Pancreas (tissue), 10 donors: ENCODE measurements around the gene FAM81B. TPM values are rescaled to one million over a fixed set of nuclear protein-coding genes. Genes with fewer than 3 reads are reported as not detected.

Experiments
- ATAC-seq, 4 donors: fragments of 200-7000 bp; cut with Tn5 transposase; one replicate each; pipeline versions ENCODE4 v1.8.0 to v1.9.1; 2020; ENCODE audit warnings: mild to moderate bottlenecking in 4 of 4, moderate library complexity in 4 of 4
- DNase-seq, 6 donors: peaks; one replicate each; pipeline ENCODE4 v3.0.0-alpha.2; 2020
- FAIRE-seq: peaks from 2 replicates; lab custom pipeline; 2012; peaks lifted over from hg19 to GRCh38; lab: Jason Lieb, UNC
- H3K27ac ChIP-seq, 4 donors: fragments of 200-600 bp; sonication (generic); 1 replicate in 3 of 4; 2 replicates in 1 of 4; pipeline versions ENCODE4 v1.5.0 to v1.8.0; 2020
- H3K27me3 ChIP-seq, 4 donors: fragments of 200-600 bp; one replicate each; pipeline ENCODE4 v1.8.0; 2021
- H3K36me3 ChIP-seq, 3 donors: fragments of 200-600 bp; sonication (generic) in 1 of 3; one replicate each; pipeline versions ENCODE4 v1.5.0 to v1.8.0; 2020 to 2021
- H3K4me1 ChIP-seq, 3 donors: fragments of 200-600 bp; one replicate each; pipeline ENCODE4 v1.8.0; 2021
- H3K4me3 ChIP-seq, 4 donors: fragments of 200-600 bp; sonication (generic) in 2 of 4; one replicate each; pipeline versions ENCODE4 v1.5.0 to v1.8.0; 2020 to 2021
- H3K9me3 ChIP-seq, 4 donors: fragments of 200-600 bp; one replicate each; pipeline ENCODE4 v1.8.0; 2021
- CTCF ChIP-seq, 4 donors: fragments of 200-600 bp; sonication (generic) in 3 of 4; IDR thresholded peaks; one replicate each; pipeline versions ENCODE4 v1.5.0 to v1.8.0; 2021; ENCODE audit warnings: antibody characterized with exemption in 4 of 4
- WGBS, 2 donors: extraction: QIAGEN DNeasy Blood & Tissue Kit; methylation state at CpG; one replicate each; pipeline ENCODE4 v1.1.7; 2013; 5-methylcytosine and 5-hydroxymethylcytosine counted together
- intact Hi-C, 3 donors: fragments of 100-400 bp; cut with DNase I; formaldehyde crosslinking; loops; one replicate each; pipeline versions ENCODE4 v1.11.1 to v1.14.2; 2022
- polyA plus RNA-seq, 2 donors: library from polyadenylated mRNA; stranded (reverse); fragments of 200-250 nt; gene quantifications; one replicate each; pipeline ENCODE4 v1.2.3, GENCODE V29; 2013
- total RNA-seq, 6 donors: library from RNA; stranded (reverse); fragmentation: NEBNext Ultra II Directional in 4 of 6; extraction: Animal tissue kit (Norgen Biotek cat#: 25700) in 4 of 6; gene quantifications; one replicate each; pipeline versions ENCODE4 v1.2.1 to v1.2.4, GENCODE V29; 2021 to 2023
- donor health status: healthy with polysubstance abuse.
- donor health status: DM: no; HTN: no; CAD: no; lungs with moderate emphysema.
- donor health status: DM: no; HTN: no; CAD: no.
- donor health status: control.
- donor health status: control.
- donor health status: Bipolar disorder and iron deficiency.
- donor health status: DM: yes; HTN: yes; CAD: no.
- donor health status: DM: no; HTN: no; CAD: no.
- donor health status: DM: no; HTN: no; CAD: no.
- donor health status: DM: yes; HTN: yes; CAD: no.

FAM81B gene
- total and polyA plus RNA-seq, 8 donors = 0.27 to 0.93 (median 0.48) TPM

DNA sequence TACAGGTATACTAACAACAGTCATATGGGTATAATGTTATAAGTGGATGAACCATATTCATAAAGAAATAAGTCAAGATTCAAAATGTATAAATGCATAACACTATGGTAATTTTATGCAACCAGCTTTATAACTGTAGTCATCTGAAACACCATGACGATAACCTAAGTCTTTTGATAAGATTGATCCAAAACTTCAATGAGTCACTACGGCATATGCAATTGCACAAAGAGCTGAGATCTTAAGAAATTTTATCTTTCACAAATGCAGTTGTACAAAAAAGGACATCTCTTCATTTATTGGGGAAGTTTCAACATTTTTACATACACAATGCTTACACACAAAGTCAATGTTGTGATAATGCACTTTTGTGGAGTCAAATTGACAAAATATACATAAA, 20.3 kb downstream of the FAM81B start:
- ATAC-seq = no peak
- 86 to 91% methylated on average over 2 of the region's 2 CpGs for WGBS, 2 donors
- intact Hi-C loops = no loop called here

DNA sequence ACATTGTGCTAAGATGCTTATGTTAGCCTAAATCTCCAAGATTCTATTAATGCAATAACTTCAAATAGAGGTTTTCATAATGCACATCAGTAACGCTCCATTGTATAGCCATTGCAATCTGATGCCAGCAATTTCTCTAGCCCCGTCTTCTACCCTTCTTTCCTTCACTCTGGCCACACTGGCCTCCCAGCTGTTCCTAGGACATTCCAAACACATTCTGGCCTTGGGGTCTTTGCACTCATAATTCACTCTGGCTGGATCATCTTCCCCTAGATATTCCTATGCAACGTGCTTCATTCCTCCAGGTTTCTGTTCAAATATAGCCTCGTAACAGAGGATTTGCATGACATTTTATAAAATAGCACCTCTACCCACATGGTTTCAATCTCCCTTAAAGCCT, 23.3 kb downstream of the FAM81B start:
- no peaks in the 10 kb centered on the region for H3K9me3 ChIP-seq
- H3K27me3 ChIP-seq = no peaks in the 10 kb centered on the region
- no peaks in the 10 kb centered on the region for H3K36me3 ChIP-seq
- FAIRE-seq (no peak), DNase-seq (no peak), ATAC-seq (no peak)
- H3K4me1 ChIP-seq = peaks cover 0 to 2% (median 0%) of the 10 kb centered on the region in 3 donors
- no peak overlapping the region for H3K4me3 ChIP-seq
- WGBS, 2 donors = 73 to 87% methylated on average over 4 of the region's 4 CpGs
- TF ChIP-seq CTCF (IDR thresholded peaks at IDR 0.05) = no peak
- H3K27ac ChIP-seq = no peak overlapping the region
- intact Hi-C loops = no loop called here

More for the DNA sequence above, 20.3 kb downstream of the FAM81B start:
- no peak overlapping the region for H3K27ac ChIP-seq
- H3K36me3 ChIP-seq = no peaks in the 10 kb centered on the region
- FAIRE-seq (no peak), DNase-seq (no peak)
- no peak for TF ChIP-seq CTCF (IDR thresholded peaks at IDR 0.05)
- peaks cover 0 to 2% (median 0%) of the 10 kb centered on the region in 3 donors for H3K4me1 ChIP-seq
- no peaks in the 10 kb centered on the region for H3K27me3 ChIP-seq
- no peak overlapping the region for H3K4me3 ChIP-seq
- no peaks in the 10 kb centered on the region for H3K9me3 ChIP-seq

- DNase-seq (no peak), FAIRE-seq (no peak), ATAC-seq (no peak)
- 86 to 95% methylated on average over 3 of the region's 3 CpGs for WGBS, 2 donors
- Histone ChIP-seq H3K36me3 (no peaks in the 10 kb centered on the region), H3K27me3 (no peaks in the 10 kb centered on the region), H3K27ac (no peak overlapping the region), H3K4me1 (no peaks in the 10 kb centered on the region), H3K4me3 (no peak overlapping the region), H3K9me3 (no peaks in the 10 kb centered on the region)
- TF ChIP-seq CTCF (IDR thresholded peaks at IDR 0.05) = no peak
- intact Hi-C loops = no loop called here
Measured at GRCh38 chr5:95417971-95418370, 26.8 kb downstream of the FAM81B start.

DNA sequence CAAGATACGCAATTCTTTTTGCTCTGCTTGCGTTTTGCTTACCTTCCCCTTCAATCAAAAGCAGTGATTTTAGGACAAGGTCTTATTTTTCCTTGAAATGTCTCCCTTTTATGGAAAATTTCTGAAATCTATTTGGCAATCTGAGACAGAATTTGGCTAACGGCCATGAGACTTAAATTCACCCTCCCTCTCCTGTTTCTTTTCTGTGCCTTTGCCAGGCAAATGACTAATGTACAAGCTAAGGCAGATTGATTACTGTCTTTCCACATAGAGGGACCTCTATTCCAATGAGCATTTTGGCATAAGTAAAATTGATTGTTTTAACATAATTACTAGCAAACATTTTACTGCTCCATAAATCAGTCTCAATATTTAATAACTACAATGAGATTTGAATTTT, 31.7 kb downstream of the FAM81B start:
- FAIRE-seq (no peak), DNase-seq (no peak), ATAC-seq (peak in 1 of 4 donors; percentile 38)
- intact Hi-C loops = no loop called here
- Histone ChIP-seq H3K9me3 (no peaks in the 10 kb centered on the region), H3K4me3 (no peak overlapping the region), H3K36me3 (no peaks in the 10 kb centered on the region), H3K27me3 (no peaks in the 10 kb centered on the region), H3K27ac (no peak overlapping the region), H3K4me1 (no peaks in the 10 kb centered on the region)
- TF ChIP-seq CTCF (IDR thresholded peaks at IDR 0.05) = no peak
- WGBS, 2 donors = 47 to 51% methylated on average over 3 of the region's 3 CpGs

GRCh38 chr5:95424016-95424415, 32.9 kb downstream of the FAM81B start:
- Histone ChIP-seq H3K27ac (no peak overlapping the region), H3K4me3 (no peak overlapping the region), H3K9me3 (no peaks in the 10 kb centered on the region), H3K27me3 (no peaks in the 10 kb centered on the region), H3K36me3 (no peaks in the 10 kb centered on the region), H3K4me1 (no peaks in the 10 kb centered on the region)
- 78 to 91% methylated on average over 4 of the region's 4 CpGs for WGBS, 2 donors
- intact Hi-C loops = no loop called here
- FAIRE-seq (no peak), ATAC-seq (no peak), DNase-seq (no peak)
- no peak for TF ChIP-seq CTCF (IDR thresholded peaks at IDR 0.05)
